ENCODE data around the gene SMC5. TPM values are rescaled to one million over a fixed set of nuclear protein-coding genes. Genes with fewer than 3 reads are reported as not detected.
"Not testable (repeated sequence)": the region's sequence is repeated elsewhere in the genome, so short reads cannot be mapped to it uniquely, and the experiment has no call there.

The SMC5 gene
- total RNA-seq, 1 donor from 2014 or later = 11.0 TPM

GRCh38 chr9:70395652-70396051, 136.9 kb downstream of the SMC5 start:
- no peak for DNase-seq

GRCh38 chr9:70398145-70398556, 139.4 kb downstream of the SMC5 start:
- peak overlapping the region; percentile 77 for H3K27ac ChIP-seq (replicated peaks)
- no peak for TF ChIP-seq CTCF (IDR thresholded peaks at IDR 0.05; ENCODE audit: borderline replicate concordance)
- intact Hi-C loops (cut with micrococcal nuclease) = no loop called here
- H3K27me3 ChIP-seq (ENCODE audit: low read depth) = no peaks in the 10 kb centered on the region
- H3K4me3 ChIP-seq = peak overlapping the region; percentile 39
- DNase-seq = no peak
- peaks cover 100% of the 10 kb centered on the region for H3K4me1 ChIP-seq
- H3K36me3 ChIP-seq = no peaks in the 10 kb centered on the region
- H3K9me3 ChIP-seq (replicated peaks) = no peaks in the 10 kb centered on the region

More at GRCh38 chr9:70395652-70396051, 136.9 kb downstream of the SMC5 start:
- Histone ChIP-seq H3K27me3 (ENCODE audit: low read depth) (no peaks in the 10 kb centered on the region), H3K27ac (replicated peaks) (peak overlapping the region; percentile 77), H3K9me3 (replicated peaks) (no peaks in the 10 kb centered on the region), H3K4me1 (peaks cover 100% of the 10 kb centered on the region), H3K4me3 (peak overlapping the region; percentile 28), H3K36me3 (no peaks in the 10 kb centered on the region)
- TF ChIP-seq CTCF (IDR thresholded peaks at IDR 0.05; ENCODE audit: borderline replicate concordance) = no peak
- intact Hi-C loops (cut with micrococcal nuclease) = no loop called here

- Histone ChIP-seq H3K27ac (replicated peaks) (peak overlapping the region; percentile 77), H3K4me3 (peak overlapping the region; percentile 39), H3K9me3 (replicated peaks) (no peaks in the 10 kb centered on the region), H3K4me1 (peaks cover 100% of the 10 kb centered on the region), H3K27me3 (ENCODE audit: low read depth) (no peaks in the 10 kb centered on the region), H3K36me3 (no peaks in the 10 kb centered on the region)
- intact Hi-C loops (cut with micrococcal nuclease) = no loop called here
- no peak for DNase-seq
- TF ChIP-seq CTCF (IDR thresholded peaks at IDR 0.05; ENCODE audit: borderline replicate concordance) = no peak
Measured at GRCh38 chr9:70399141-70399540, 140.4 kb downstream of the SMC5 start.

GRCh38 chr9:70400107-70400892, 141.5 kb downstream of the SMC5 start:
- intact Hi-C loops (cut with micrococcal nuclease) = loop anchor here (10.0 kb wide), 1 partner anchor 45 kb away; no protein-coding TSS in a partner anchor
- no peak for DNase-seq
- no peaks in the 10 kb centered on the region for H3K9me3 ChIP-seq (replicated peaks)
- no peaks in the 10 kb centered on the region for H3K36me3 ChIP-seq
- H3K4me3 ChIP-seq = peak overlapping the region; percentile 39
- H3K4me1 ChIP-seq = peaks cover 100% of the 10 kb centered on the region
- no peak for TF ChIP-seq CTCF (IDR thresholded peaks at IDR 0.05; ENCODE audit: borderline replicate concordance)
- no peaks in the 10 kb centered on the region for H3K27me3 ChIP-seq (ENCODE audit: low read depth)
- peak overlapping the region; percentile 77 for H3K27ac ChIP-seq (replicated peaks)

- H3K9me3 ChIP-seq (replicated peaks); H3K27me3 ChIP-seq (ENCODE audit: low read depth); H3K36me3 ChIP-seq; DNase-seq; H3K4me3 ChIP-seq: not testable (repeated sequence)
- peaks cover 100% of the 10 kb centered on the region for H3K4me1 ChIP-seq
- H3K27ac ChIP-seq (replicated peaks) = peak overlapping the region; percentile 77
- intact Hi-C loops (cut with micrococcal nuclease) = loop anchor here (10.0 kb wide), 1 partner anchor 46 kb away; no protein-coding TSS in a partner anchor
Measured at GRCh38 chr9:70401241-70401640, 142.5 kb downstream of the SMC5 start.

GRCh38 chr9:70402213-70402612, 143.4 kb downstream of the SMC5 start:
- H3K9me3 ChIP-seq (replicated peaks) = no peaks in the 10 kb centered on the region
- H3K27ac ChIP-seq (replicated peaks) = peak overlapping the region; percentile 70
- peaks cover 100% of the 10 kb centered on the region for H3K4me1 ChIP-seq
- H3K36me3 ChIP-seq = no peaks in the 10 kb centered on the region
- no peaks in the 10 kb centered on the region for H3K27me3 ChIP-seq (ENCODE audit: low read depth)
- intact Hi-C loops (cut with micrococcal nuclease) = loop anchor here (10.0 kb wide), 1 partner anchor 47 kb away; no protein-coding TSS in a partner anchor
- no peak for TF ChIP-seq CTCF (IDR thresholded peaks at IDR 0.05; ENCODE audit: borderline replicate concordance)
- DNase-seq = no peak
- peak overlapping the region; percentile 5 for H3K4me3 ChIP-seq

Measured in left ventricle myocardium inferior (tissue), 1 donor.